Keratinocyte (primary cell): ENCODE data around the gene ENTPD5. TPM values are rescaled to one million over a fixed set of nuclear protein-coding genes. Genes with fewer than 3 reads are reported as not detected.

Source experiments
- DNase-seq: peaks from one replicate; pipeline ENCODE4 v3.0.0-alpha.2; 2011; ENCODE audit warnings: low read depth, missing footprints, low spot score
- FAIRE-seq: peaks from 2 replicates; lab custom pipeline; 2011; peaks lifted over from hg19 to GRCh38; lab: Jason Lieb, UNC
- H2AFZ ChIP-seq: 2 replicates; pipeline ENCODE4 v1.6.0; 2012; ENCODE audit warnings: low read length, control low read depth, inconsistent platforms; ENCODE audit not compliant: control insufficient read depth
- H3K27ac ChIP-seq: 2 replicates; pipeline ENCODE4 v1.5.1; 2011; ENCODE audit warnings: low read length; ENCODE audit not compliant: control insufficient read depth, insufficient read depth
- H3K27me3 ChIP-seq: 3 replicates; pipeline ENCODE4 v1.6.0; 2011; ENCODE audit warnings: low read length; ENCODE audit not compliant: control insufficient read depth, insufficient read depth; ENCODE audit errors: extremely low read depth
- H3K36me3 ChIP-seq, 2 experiments: 2 replicates in 1 of 2; 3 replicates in 1 of 2; pipeline ENCODE4 v1.5.1; 2011; ENCODE audit warnings: low read length in 2 of 2, mild to moderate bottlenecking in 1 of 2; ENCODE audit not compliant: control insufficient read depth in 2 of 2, insufficient read depth in 2 of 2; ENCODE audit errors: extremely low read depth in 1 of 2
- H3K4me1 ChIP-seq: 3 replicates; pipeline ENCODE4 v1.5.1; 2011; ENCODE audit warnings: low read length; ENCODE audit not compliant: control insufficient read depth, insufficient read depth; ENCODE audit errors: extremely low read depth
- H3K4me2 ChIP-seq: 3 replicates; pipeline ENCODE4 v1.6.0; 2011; ENCODE audit warnings: low read depth, low read length; ENCODE audit not compliant: control insufficient read depth, insufficient read depth; ENCODE audit errors: extremely low read depth
- H3K4me3 ChIP-seq, 3 experiments: fragments of 200-600 bp in 1 of 3; sonication (generic) in 1 of 3; 2 replicates in 2 of 3; 3 replicates in 1 of 3; pipeline ENCODE4 v1.5.1; 2011 to 2016; ENCODE audit warnings: low read length in 3 of 3, mild to moderate bottlenecking in 3 of 3, control low read depth in 2 of 3, inconsistent platforms in 1 of 3, low read depth in 1 of 3, mixed read lengths in 1 of 3, mixed run types in 1 of 3, moderate library complexity in 1 of 3; ENCODE audit not compliant: control insufficient read depth in 2 of 3, insufficient read depth in 2 of 3; ENCODE audit errors: extremely low read depth in 1 of 3
- H3K79me2 ChIP-seq: 2 replicates; pipeline ENCODE4 v1.6.0; 2012; ENCODE audit warnings: low read length; ENCODE audit not compliant: control insufficient read depth, insufficient read depth
- H3K9ac ChIP-seq: 3 replicates; pipeline ENCODE4 v1.6.0; 2011; ENCODE audit warnings: low read length; ENCODE audit not compliant: control insufficient read depth, insufficient read depth; ENCODE audit errors: extremely low read depth
- H3K9me1 ChIP-seq: 3 replicates; pipeline ENCODE4 v1.6.0; 2011; ENCODE audit warnings: low read length; ENCODE audit not compliant: control insufficient read depth, insufficient read depth; ENCODE audit errors: extremely low read depth
- H3K9me3 ChIP-seq: 2 replicates; pipeline ENCODE4 v1.5.1; 2012; ENCODE audit warnings: low read depth, low read length; ENCODE audit not compliant: control insufficient read depth
- H4K20me1 ChIP-seq: 3 replicates; pipeline ENCODE4 v1.6.0; 2011; ENCODE audit warnings: low read length; ENCODE audit not compliant: control insufficient read depth, insufficient read depth; ENCODE audit errors: extremely low read depth
- CTCF ChIP-seq, 3 experiments: IDR thresholded peaks in 1 of 3; conservative IDR thresholded peaks in 1 of 3; optimal IDR thresholded peaks in 1 of 3; 2 replicates in 2 of 3; 3 replicates in 1 of 3; pipeline versions ENCODE3 to v1.5.1; 2011; ENCODE audit warnings: low read length in 3 of 3, mild to moderate bottlenecking in 3 of 3, moderate library complexity in 2 of 3, control low read depth in 1 of 3, inconsistent platforms in 1 of 3; ENCODE audit not compliant: insufficient read depth in 2 of 3; ENCODE audit errors: extremely low read depth in 1 of 3
- EZH2 ChIP-seq: IDR thresholded peaks from one replicate; pipeline ENCODE4 v1.6.1; 2012; ENCODE audit warnings: inconsistent platforms, mild to moderate bottlenecking, low read length, moderate library complexity
- dilution Hi-C: fragments of 300-500 bp; cut with MboI; formaldehyde crosslinking; loops from one replicate; pipeline ENCODE4 v1.7.0; 2020; ENCODE audit warnings: low sequenced_read_pairs; ENCODE audit not compliant: extremely low pct_ligation_motif_present
- polyA plus RNA-seq, 5 experiments: library from polyadenylated mRNA; depleted of rRNA in 3 of 5; stranded (reverse) in 3 of 5; stranded (forward) in 1 of 5; unstranded in 1 of 5; fragments of >200 nt; gene quantifications; 1 replicate in 1 of 5; 2 replicates in 3 of 5; 3 replicates in 1 of 5; pipeline versions ENCODE4 v1.2.1 to v1.2.3, GENCODE V29; 2011 to 2012; ENCODE audit warnings: missing spikeins in 2 of 5, low read depth in 1 of 5, low replicate concordance in 1 of 5

The ENTPD5 gene
- polyA plus RNA-seq, 1 donor (not counting 4 experiments of a cell fraction or from before 2014, with no cell fraction given) = 10.5 TPM

DNA sequence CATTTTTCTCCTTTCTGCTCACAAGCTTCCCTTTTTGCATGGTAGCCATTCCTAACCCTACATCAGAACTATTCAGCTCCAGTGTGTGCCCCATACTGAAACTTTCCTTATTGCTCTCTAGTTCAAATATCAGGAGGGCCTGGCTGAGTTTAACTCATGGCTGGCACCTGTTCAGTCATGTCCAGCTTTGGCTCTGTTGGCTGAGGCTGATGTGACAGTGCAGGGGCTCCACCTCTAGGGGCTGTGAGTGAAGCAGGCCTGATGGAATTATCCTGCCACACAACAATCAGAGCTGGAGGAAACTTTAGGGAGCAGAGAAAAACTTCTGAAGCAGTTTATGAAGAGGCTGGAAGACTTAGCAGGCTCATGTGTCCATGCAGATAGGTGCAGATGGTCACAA, 60.5 kb downstream of the ENTPD5 start:
- no peak for FAIRE-seq
- Histone ChIP-seq H3K9me1 (no peaks in the 10 kb centered on the region), H3K4me1 (no peaks in the 10 kb centered on the region), H3K36me3 (peaks cover 17 to 20% of the 10 kb centered on the region in 2 experiments), H3K9me3 (no peaks in the 10 kb centered on the region), H3K79me2 (no peaks in the 10 kb centered on the region), H4K20me1 (no peaks in the 10 kb centered on the region), H3K4me3 (no peak overlapping the region), H3K4me2 (no peak overlapping the region), H2AFZ (no peak overlapping the region), H3K27me3 (no peaks in the 10 kb centered on the region), H3K9ac (no peak overlapping the region), H3K27ac (no peak overlapping the region)
- no peak for DNase-seq
- TF ChIP-seq EZH2 (no peak), CTCF (optimal IDR thresholded peaks at IDR 0.05 in 1 of 3, IDR thresholded peaks at IDR 0.05 in 1 of 3, conservative IDR thresholded peaks at IDR 0.05 in 1 of 3; ENCODE audit: extremely low read depth in 1 of 3, insufficient read depth in 2 of 3, low read length in 3 of 3) (no peak)
- dilution Hi-C loops = no loop called here

DNA sequence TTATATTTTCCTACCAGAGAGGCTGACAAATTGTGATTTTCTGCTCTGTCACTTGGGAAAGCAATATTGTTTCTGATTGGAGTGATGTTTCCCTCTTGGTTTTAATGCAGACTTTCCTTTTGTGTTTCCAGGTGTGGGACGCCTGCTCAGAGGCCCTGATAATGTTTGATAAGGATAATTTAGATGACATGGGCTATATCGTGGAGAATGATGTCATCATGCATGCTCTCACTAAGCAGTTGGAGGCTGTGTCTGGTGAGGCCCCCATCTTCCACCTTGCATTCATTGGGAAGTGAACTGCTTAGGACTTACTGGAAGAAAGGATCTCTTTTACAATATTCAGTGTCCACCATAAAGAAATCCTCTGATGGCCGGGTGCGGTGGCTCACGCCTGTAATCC, 63.4 kb downstream of the ENTPD5 start:
- Histone ChIP-seq H3K9me1 (no peaks in the 10 kb centered on the region), H3K27me3 (no peaks in the 10 kb centered on the region), H3K4me1 (peaks cover 3% of the 10 kb centered on the region), H4K20me1 (no peaks in the 10 kb centered on the region), H3K9me3 (no peaks in the 10 kb centered on the region), H3K79me2 (peaks cover 4% of the 10 kb centered on the region), H3K27ac (no peak overlapping the region), H3K4me3 (no peak overlapping the region), H3K36me3 (peaks cover 7 to 18% of the 10 kb centered on the region in 2 experiments), H3K4me2 (no peak overlapping the region), H2AFZ (no peak overlapping the region), H3K9ac (no peak overlapping the region)
- dilution Hi-C loops = no loop called here
- no peak for DNase-seq
- no peak for FAIRE-seq
- no peak for TF ChIP-seq CTCF (optimal IDR thresholded peaks at IDR 0.05 in 1 of 3, IDR thresholded peaks at IDR 0.05 in 1 of 3, conservative IDR thresholded peaks at IDR 0.05 in 1 of 3; ENCODE audit: extremely low read depth in 1 of 3, insufficient read depth in 2 of 3, low read length in 3 of 3)
- TF ChIP-seq EZH2 = no peak
